ENCODE results near the gene CACTIN. TPM values are rescaled to one million over a fixed set of nuclear protein-coding genes. Genes with fewer than 3 reads are reported as not detected.

The CACTIN gene
- total and polyA plus RNA-seq, 2 experiments from 2014 or later, result 19.4 to 49.0 TPM

DNA sequence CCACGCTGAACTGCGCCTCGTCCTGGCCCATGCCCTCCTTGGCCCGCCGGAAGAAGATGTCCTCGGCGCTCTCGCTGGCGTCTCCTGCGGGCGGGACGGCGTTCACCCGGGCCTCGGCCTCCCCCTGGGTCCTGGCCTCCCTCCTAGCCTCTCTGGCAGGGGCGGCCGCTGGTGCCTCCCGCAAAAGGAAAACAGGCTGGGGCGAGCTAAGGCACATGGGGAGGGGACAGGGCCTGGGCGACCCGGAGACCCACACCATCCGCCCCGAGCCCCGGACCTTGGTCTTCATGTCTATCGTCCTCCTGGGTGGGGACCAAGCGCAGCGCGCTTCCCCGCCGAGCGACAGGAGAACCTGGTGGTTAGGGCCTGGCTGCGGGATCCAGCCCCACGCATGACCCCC is 14.3 kb downstream of the CACTIN start:
- H3K4me3 ChIP-seq, result no peak overlapping the region
- peaks cover 13% of the 10 kb centered on the region for H3K4me1 ChIP-seq (ENCODE audit: low read depth)
- TF ChIP-seq, protein P1, sequence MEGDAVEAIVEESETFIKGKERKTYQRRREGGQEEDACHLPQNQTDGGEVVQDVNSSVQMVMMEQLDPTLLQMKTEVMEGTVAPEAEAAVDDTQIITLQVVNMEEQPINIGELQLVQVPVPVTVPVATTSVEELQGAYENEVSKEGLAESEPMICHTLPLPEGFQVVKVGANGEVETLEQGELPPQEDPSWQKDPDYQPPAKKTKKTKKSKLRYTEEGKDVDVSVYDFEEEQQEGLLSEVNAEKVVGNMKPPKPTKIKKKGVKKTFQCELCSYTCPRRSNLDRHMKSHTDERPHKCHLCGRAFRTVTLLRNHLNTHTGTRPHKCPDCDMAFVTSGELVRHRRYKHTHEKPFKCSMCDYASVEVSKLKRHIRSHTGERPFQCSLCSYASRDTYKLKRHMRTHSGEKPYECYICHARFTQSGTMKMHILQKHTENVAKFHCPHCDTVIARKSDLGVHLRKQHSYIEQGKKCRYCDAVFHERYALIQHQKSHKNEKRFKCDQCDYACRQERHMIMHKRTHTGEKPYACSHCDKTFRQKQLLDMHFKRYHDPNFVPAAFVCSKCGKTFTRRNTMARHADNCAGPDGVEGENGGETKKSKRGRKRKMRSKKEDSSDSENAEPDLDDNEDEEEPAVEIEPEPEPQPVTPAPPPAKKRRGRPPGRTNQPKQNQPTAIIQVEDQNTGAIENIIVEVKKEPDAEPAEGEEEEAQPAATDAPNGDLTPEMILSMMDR (IDR thresholded peaks at IDR 0.05; ENCODE audit: low read depth, low read length), result no peak
- H3K36me3 ChIP-seq, result peaks cover 10% of the 10 kb centered on the region
- no peak overlapping the region for H3K27ac ChIP-seq
- no peaks in the 10 kb centered on the region for H3K27me3 ChIP-seq
- no peaks in the 10 kb centered on the region for H3K9me3 ChIP-seq (ENCODE audit: low read depth)
- no peak for DNase-seq (ENCODE audit: low read depth in 1 of 2, low spot score in 1 of 2)

DNA sequence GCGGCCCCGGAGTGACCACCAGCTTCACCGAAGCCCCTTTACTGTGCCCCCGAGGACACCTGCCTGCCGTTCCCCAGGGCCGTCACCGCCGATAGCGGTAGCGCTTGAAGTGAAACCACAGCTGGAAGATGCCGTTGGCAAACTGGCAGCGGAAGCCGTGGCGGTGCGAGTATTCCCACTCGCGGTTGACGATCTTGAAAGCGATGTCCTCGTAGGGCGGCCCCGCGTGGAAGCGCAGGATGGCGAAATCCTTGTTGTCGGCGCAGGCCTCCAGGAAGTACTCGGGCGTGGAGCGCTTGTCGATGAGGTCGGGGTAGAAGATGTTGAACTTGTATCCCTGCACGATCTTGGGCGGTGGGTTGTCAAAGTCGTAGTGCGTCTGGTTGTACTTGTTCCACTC is 14.7 kb downstream of the CACTIN start:
- H3K4me1 ChIP-seq (ENCODE audit: low read depth), result peaks cover 13% of the 10 kb centered on the region
- H3K27me3 ChIP-seq, result peaks cover under 1% of the 10 kb centered on the region
- no peaks in the 10 kb centered on the region for H3K9me3 ChIP-seq (ENCODE audit: low read depth)
- TF ChIP-seq, protein P1 (IDR thresholded peaks at IDR 0.05; ENCODE audit: low read depth, low read length), result no peak
- H3K27ac ChIP-seq, result no peak overlapping the region
- no peak for DNase-seq (ENCODE audit: low read depth in 1 of 2, low spot score in 1 of 2)
- H3K36me3 ChIP-seq, result peaks cover 10% of the 10 kb centered on the region
- no peak overlapping the region for H3K4me3 ChIP-seq

DNA sequence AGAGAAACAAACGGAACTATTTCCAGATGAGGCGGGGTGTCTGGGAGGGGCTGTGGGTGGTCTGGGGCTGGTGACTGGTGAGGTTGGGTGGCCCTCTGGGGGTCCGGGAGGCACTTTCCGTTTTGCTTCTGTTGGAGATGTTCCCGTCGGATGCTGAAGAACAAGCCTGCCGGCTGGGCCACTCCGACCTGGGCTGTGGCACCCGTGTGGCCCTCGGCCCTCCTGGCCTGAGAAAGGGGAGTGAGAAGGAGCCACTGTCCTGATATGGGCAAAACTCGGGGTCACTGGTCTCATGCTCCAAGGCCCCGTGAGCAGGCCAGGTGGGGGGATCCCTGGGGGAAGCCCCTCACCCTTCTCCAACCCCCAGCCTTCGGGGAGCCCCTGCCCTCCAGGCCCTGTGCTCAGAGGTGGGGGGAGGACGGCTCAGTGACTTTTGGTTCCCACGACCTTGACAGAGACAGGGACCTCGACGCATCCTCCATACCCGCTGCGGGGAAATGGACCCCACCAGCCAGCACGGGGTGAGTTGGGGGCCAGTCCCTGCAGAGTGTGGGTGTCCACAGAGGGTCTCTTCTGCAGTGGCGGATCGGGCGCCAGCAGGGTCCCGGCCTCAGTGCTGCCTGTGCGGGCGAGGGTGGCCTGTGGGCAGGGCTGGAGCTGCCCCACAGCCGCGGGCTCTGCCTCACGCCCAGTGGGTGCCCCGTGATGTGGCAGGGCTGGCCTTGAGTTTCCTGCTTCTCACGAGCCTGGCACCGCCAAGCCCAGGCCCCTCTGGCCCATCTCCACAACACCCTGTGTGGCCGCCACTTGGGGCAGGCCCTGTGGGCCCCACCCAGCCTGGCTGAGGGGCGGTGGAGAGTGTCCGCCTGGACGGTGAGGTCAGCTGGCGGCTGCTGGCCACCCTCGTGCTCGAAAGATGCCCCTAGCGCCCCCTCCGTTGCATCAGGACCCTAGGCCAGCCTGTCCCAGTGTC is 15.6 kb downstream of the CACTIN start:
- DNase-seq (ENCODE audit: low read depth in 1 of 2, low spot score in 1 of 2), result no peak
- peaks cover 8% of the 10 kb centered on the region for H3K27me3 ChIP-seq
- H3K27ac ChIP-seq, result no peak overlapping the region
- H3K4me1 ChIP-seq (ENCODE audit: low read depth), result peaks cover 13% of the 10 kb centered on the region
- H3K4me3 ChIP-seq, result no peak overlapping the region
- H3K9me3 ChIP-seq (ENCODE audit: low read depth), result no peaks in the 10 kb centered on the region
- TF ChIP-seq, protein P1 (IDR thresholded peaks at IDR 0.05; ENCODE audit: low read depth, low read length), result no peak
- peaks cover 10% of the 10 kb centered on the region for H3K36me3 ChIP-seq

DNA sequence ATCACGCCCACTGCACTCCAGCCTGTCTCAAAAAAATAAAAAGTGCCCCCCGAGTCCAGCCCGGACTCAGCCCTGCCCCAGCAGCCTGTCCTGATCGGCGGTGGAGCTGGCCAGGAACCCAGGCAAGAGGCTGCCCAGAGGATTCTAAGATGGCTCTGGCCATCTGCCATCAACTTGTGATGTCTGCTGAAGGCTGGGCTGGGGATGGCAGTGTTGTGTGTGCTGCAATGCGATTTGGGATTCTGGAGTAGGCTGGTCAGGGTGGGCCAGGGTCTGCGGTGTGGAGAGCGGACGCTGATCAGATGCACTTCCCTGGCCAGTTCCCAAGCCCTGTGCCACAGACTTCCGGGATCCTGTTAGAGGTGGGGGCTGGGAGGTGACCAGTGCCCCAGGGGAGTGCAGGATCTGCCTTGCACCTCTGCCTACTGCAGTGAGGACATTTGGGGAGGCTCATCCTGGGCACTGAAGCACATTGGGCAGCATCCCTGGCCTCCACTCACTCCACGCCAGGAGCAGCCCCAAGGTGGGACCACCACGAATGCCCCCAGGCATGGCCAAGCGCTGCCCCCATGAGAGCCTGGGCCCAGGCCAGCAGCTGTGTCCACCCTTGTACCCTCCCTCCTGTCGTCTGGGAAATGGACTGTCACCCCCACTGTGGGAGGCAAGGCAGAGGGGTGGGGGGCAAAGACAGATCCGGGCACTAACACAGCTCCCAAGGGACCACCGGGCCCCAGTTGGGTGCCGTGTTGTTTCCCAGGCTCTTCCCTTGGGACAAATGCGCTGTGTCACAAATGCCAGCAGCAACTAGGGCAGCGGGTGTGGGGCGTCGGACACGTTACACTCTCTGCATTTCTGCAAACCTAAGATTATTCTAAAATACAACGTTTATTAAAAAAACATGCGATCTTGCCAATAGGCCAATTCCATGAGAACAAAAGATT is 16.5 kb downstream of the CACTIN start:
- DNase-seq (ENCODE audit: low read depth in 1 of 2, low spot score in 1 of 2), result no peak
- peaks cover 13% of the 10 kb centered on the region for H3K4me1 ChIP-seq (ENCODE audit: low read depth)
- H3K27me3 ChIP-seq, result peaks cover 16% of the 10 kb centered on the region
- TF ChIP-seq, protein P1 (IDR thresholded peaks at IDR 0.05; ENCODE audit: low read depth, low read length), result no peak
- H3K27ac ChIP-seq, result no peak overlapping the region
- no peak overlapping the region for H3K4me3 ChIP-seq
- H3K36me3 ChIP-seq, result peaks cover 10% of the 10 kb centered on the region
- H3K9me3 ChIP-seq (ENCODE audit: low read depth), result no peaks in the 10 kb centered on the region

DNA sequence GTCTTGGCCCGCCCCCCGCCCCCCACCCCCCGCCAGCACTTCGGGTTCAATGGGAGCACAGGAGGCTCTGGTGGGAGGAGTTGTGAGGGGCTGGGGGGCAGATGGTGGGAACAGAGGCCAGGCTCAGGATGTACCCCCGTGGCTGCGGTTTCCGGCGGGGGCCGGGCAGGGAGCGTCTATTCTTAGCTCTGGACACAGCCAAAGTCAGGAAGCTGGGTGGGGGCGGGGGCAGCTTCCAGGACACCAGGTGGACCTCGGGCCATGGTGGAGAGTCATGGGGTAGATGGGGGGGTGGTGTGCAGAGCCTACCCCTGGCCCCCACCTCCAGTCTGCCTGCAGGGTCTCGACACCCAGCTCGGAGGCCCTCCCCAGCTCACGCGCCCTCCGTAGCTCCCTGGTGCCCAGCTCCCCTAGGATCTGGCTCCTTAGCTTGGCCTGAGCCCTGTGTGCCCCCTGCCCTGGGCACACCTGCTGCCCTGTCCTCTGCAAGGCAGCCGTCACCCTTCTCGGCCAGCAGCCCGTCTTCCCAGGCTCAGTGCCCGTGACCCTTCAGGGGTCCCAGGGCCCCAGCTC is 17.8 kb downstream of the CACTIN start:
- TF ChIP-seq, protein P1 (IDR thresholded peaks at IDR 0.05; ENCODE audit: low read depth, low read length), result no peak
- peak in 1 of 2 donors; percentile 49 for DNase-seq (ENCODE audit: low read depth in 1 of 2, low spot score in 1 of 2)
- H3K4me1 ChIP-seq (ENCODE audit: low read depth), result peaks cover 13% of the 10 kb centered on the region
- H3K27me3 ChIP-seq, result peaks cover 16% of the 10 kb centered on the region
- no peak overlapping the region for H3K27ac ChIP-seq
- H3K4me3 ChIP-seq, result no peak overlapping the region
- H3K9me3 ChIP-seq (ENCODE audit: low read depth), result no peaks in the 10 kb centered on the region
- H3K36me3 ChIP-seq, result peaks cover 10% of the 10 kb centered on the region

All from cardiac muscle cell (in vitro differentiated cells and primary cell).